Osteoblast (primary cell): Measurements from ENCODE around the gene ZNF611. TPM values are rescaled to one million over a fixed set of nuclear protein-coding genes. Genes with fewer than 3 reads are reported as not detected.

ENCODE experiments used
- DNase-seq: peaks from one replicate; pipeline ENCODE4 v3.0.0; 2011; ENCODE audit warnings: low spot score, mixed read lengths; ENCODE audit not compliant: insufficient read length; ENCODE audit errors: missing footprints
- H2AFZ ChIP-seq: 2 replicates; pipeline ENCODE4 v1.6.0; 2011; ENCODE audit warnings: mild to moderate bottlenecking, low read length
- H3K27ac ChIP-seq: 2 replicates; pipeline ENCODE4 v1.5.1; 2011; ENCODE audit warnings: mild to moderate bottlenecking, low read depth, low read length, moderate library complexity
- H3K27me3 ChIP-seq: 2 replicates; pipeline ENCODE4 v1.6.0; 2012; ENCODE audit warnings: mild to moderate bottlenecking, control low read depth, inconsistent platforms, low read length, moderate library complexity; ENCODE audit not compliant: insufficient read depth
- H3K36me3 ChIP-seq: 2 replicates; pipeline ENCODE4 v1.5.1; 2011; ENCODE audit warnings: mild to moderate bottlenecking, low read length, control low read depth, moderate library complexity; ENCODE audit not compliant: insufficient read depth
- H3K4me1 ChIP-seq: 2 replicates; pipeline ENCODE4 v1.5.1; 2011; ENCODE audit warnings: mild to moderate bottlenecking, low read length, control low read depth, moderate library complexity; ENCODE audit not compliant: insufficient read depth
- H3K4me2 ChIP-seq: 2 replicates; pipeline ENCODE4 v1.6.0; 2011; ENCODE audit warnings: mild to moderate bottlenecking, low read length; ENCODE audit not compliant: insufficient read depth
- H3K4me3 ChIP-seq: fragments of 200-600 bp; sonication (generic); 3 replicates; pipeline ENCODE4 v1.5.1; 2012; ENCODE audit warnings: mild to moderate bottlenecking, low read length, inconsistent platforms; ENCODE audit not compliant: insufficient read depth
- H3K79me2 ChIP-seq: 2 replicates; pipeline ENCODE4 v1.6.0; 2012; ENCODE audit warnings: mild to moderate bottlenecking, low read length, control low read depth, inconsistent platforms; ENCODE audit not compliant: insufficient read depth
- H3K9me3 ChIP-seq: 2 replicates; pipeline ENCODE4 v1.5.1; 2011; ENCODE audit warnings: low read depth, low read length, control low read depth
- H4K20me1 ChIP-seq: 2 replicates; pipeline ENCODE4 v1.6.0; 2012; ENCODE audit warnings: mild to moderate bottlenecking, low read length, control low read depth; ENCODE audit not compliant: insufficient read depth
- CTCF ChIP-seq: IDR thresholded peaks from 2 replicates; pipeline ENCODE4 v1.5.1; 2011; ENCODE audit warnings: mild to moderate bottlenecking, low read depth, low read length, moderate library complexity; ENCODE audit errors: extremely low read depth
- total RNA-seq: library from RNA; depleted of rRNA; stranded (reverse); fragments of >200 nt; gene quantifications from 2 replicates; pipeline ENCODE4 v1.2.3, GENCODE V29; 2012

ZNF611 gene
- total RNA-seq, 1 donor, result 10.5 TPM

DNA sequence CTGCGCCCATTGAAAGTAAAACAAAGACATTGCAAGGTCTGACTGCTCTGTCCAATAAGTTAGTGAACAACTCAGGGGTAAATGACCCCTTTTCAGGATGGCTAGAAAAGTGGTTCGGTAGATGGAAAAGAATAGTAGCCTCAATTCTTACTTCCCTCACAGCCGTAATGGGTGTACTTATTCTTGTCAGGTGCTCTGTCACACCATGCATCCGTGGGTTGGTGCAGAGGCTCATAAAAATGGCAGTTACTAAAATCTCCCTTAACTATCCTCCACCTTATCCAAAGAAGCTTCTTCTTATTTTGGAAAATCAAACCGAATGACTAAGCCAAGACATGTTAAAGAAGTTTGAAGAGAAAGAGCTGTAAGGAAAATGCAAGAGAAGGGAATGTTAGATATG lies 65.3 kb downstream of the ZNF611 start:
- H3K79me2 ChIP-seq, result peaks cover 80% of the 10 kb centered on the region
- H4K20me1 ChIP-seq, result peaks cover 6% of the 10 kb centered on the region
- no peak overlapping the region for H3K4me3 ChIP-seq
- no peak for TF ChIP-seq CTCF
- H3K4me2 ChIP-seq, result no peak overlapping the region
- H2AFZ ChIP-seq, result no peak overlapping the region
- H3K27me3 ChIP-seq, result no peaks in the 10 kb centered on the region
- no peaks in the 10 kb centered on the region for H3K36me3 ChIP-seq
- DNase-seq, result no peak
- H3K9me3 ChIP-seq, result no peaks in the 10 kb centered on the region
- no peaks in the 10 kb centered on the region for H3K4me1 ChIP-seq
- H3K27ac ChIP-seq, result no peak overlapping the region

DNA sequence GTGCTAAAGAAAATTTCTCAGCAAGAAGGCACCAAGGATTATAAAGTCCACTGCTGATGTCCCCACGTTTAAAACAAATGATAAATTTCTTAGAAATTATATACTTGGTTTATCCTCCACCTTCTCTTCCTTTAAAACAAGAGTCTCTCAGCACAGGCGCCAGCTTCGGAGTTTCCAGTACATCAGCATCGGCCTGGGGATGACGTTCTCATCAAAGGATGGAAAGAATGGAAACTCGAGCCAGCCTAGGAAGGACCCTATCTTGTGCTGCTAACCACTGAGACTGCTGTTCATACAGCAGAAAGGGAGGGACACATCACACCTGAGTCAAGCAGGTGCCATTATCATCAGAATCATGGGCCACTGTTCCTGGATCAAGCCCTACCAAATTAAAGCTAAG lies 66.9 kb downstream of the ZNF611 start:
- H4K20me1 ChIP-seq, result peaks cover 6% of the 10 kb centered on the region
- no peak overlapping the region for H3K4me3 ChIP-seq
- H2AFZ ChIP-seq, result no peak overlapping the region
- no peaks in the 10 kb centered on the region for H3K27me3 ChIP-seq
- H3K79me2 ChIP-seq, result peaks cover 74% of the 10 kb centered on the region
- no peak overlapping the region for H3K4me2 ChIP-seq
- no peaks in the 10 kb centered on the region for H3K9me3 ChIP-seq
- TF ChIP-seq CTCF, result no peak
- H3K27ac ChIP-seq, result no peak overlapping the region
- no peak for DNase-seq
- no peaks in the 10 kb centered on the region for H3K4me1 ChIP-seq
- no peaks in the 10 kb centered on the region for H3K36me3 ChIP-seq

DNA sequence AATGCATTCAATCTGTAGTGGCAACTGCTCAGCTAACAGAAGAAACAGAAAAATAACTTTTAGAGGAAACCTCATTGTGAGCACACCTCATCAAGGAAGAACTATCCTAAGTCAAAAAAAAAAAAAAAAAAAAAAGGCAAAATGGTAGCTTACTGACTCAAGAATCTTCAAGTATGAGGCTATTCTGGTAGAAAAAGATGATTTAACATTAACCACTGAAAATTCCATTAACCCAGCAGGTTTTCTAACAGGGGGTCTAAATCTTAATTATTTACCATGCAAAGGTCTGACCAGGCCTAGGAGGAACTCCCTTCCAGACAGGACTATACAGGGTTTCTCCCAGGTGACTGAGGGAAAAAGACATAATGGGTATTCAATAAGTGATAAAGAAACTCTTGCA lies 68.3 kb downstream of the ZNF611 start:
- Histone ChIP-seq H3K4me1 (no peaks in the 10 kb centered on the region), H4K20me1 (peaks cover 8% of the 10 kb centered on the region), H2AFZ (no peak overlapping the region), H3K36me3 (no peaks in the 10 kb centered on the region), H3K79me2 (peaks cover 71% of the 10 kb centered on the region), H3K27ac (no peak overlapping the region), H3K4me2 (no peak overlapping the region), H3K27me3 (no peaks in the 10 kb centered on the region), H3K9me3 (no peaks in the 10 kb centered on the region), H3K4me3 (no peak overlapping the region)
- TF ChIP-seq CTCF, result no peak
- no peak for DNase-seq

GRCh38 chr19:52665529-52665928 lies 69.3 kb downstream of the ZNF611 start:
- no peak overlapping the region for H2AFZ ChIP-seq
- H4K20me1 ChIP-seq, result peaks cover 8% of the 10 kb centered on the region
- no peak overlapping the region for H3K4me3 ChIP-seq
- no peak for TF ChIP-seq CTCF
- H3K79me2 ChIP-seq, result peaks cover 65% of the 10 kb centered on the region
- no peak for DNase-seq
- H3K27me3 ChIP-seq, result no peaks in the 10 kb centered on the region
- no peaks in the 10 kb centered on the region for H3K9me3 ChIP-seq
- no peak overlapping the region for H3K4me2 ChIP-seq
- peaks cover 8% of the 10 kb centered on the region for H3K4me1 ChIP-seq
- H3K36me3 ChIP-seq, result peaks cover 1% of the 10 kb centered on the region
- H3K27ac ChIP-seq, result no peak overlapping the region
